Measurements from ENCODE around the gene FOXJ3. TPM values are rescaled to one million over a fixed set of nuclear protein-coding genes. Genes with fewer than 3 reads are reported as not detected.

FOXJ3 gene
- total and polyA plus RNA-seq, 2 donors from 2014 or later = 11.8 to 45.5 TPM

DNA sequence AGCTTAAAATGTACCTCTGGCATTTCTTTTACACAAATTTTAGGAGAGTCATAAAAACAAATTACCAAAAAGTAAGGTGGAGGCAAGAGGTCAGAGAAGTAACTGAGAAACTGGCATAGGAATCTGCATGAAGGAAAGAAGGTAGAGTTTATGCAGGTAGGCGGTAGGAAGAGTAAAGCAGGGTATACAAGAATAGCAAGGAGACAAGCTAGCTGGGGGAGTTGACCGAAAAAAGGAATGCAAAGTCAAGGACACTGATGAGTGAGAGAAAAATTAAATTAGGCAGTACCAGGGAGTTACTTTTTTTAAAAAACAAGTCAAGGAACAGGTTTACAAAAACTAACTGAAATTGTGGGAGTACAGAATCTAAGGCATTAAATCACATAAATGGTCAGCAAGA, 56.0 kb downstream of the FOXJ3 start:
- no peak overlapping the region for H3K9ac ChIP-seq (ENCODE audit: low read length in 3 of 3)
- TF ChIP-seq, protein P1, sequence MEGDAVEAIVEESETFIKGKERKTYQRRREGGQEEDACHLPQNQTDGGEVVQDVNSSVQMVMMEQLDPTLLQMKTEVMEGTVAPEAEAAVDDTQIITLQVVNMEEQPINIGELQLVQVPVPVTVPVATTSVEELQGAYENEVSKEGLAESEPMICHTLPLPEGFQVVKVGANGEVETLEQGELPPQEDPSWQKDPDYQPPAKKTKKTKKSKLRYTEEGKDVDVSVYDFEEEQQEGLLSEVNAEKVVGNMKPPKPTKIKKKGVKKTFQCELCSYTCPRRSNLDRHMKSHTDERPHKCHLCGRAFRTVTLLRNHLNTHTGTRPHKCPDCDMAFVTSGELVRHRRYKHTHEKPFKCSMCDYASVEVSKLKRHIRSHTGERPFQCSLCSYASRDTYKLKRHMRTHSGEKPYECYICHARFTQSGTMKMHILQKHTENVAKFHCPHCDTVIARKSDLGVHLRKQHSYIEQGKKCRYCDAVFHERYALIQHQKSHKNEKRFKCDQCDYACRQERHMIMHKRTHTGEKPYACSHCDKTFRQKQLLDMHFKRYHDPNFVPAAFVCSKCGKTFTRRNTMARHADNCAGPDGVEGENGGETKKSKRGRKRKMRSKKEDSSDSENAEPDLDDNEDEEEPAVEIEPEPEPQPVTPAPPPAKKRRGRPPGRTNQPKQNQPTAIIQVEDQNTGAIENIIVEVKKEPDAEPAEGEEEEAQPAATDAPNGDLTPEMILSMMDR (IDR thresholded peaks at IDR 0.05; ENCODE audit: borderline replicate concordance, extremely low read depth, insufficient read depth) = no peak
- no peaks in the 10 kb centered on the region for H3K27me3 ChIP-seq (ENCODE audit: control insufficient read depth, insufficient read depth, low read length)
- intact Hi-C loops (cut with DNase I) = no loop called here
- H3K27ac ChIP-seq (ENCODE audit: low read depth in 2 of 2, low read length in 2 of 2) = no peak overlapping the region
- no peak overlapping the region for H3K4me3 ChIP-seq (ENCODE audit: low read length in 3 of 3)
- H3K9me3 ChIP-seq (ENCODE audit: control insufficient read depth in 2 of 3, insufficient read depth in 1 of 3, low read length in 3 of 3) = no peaks in the 10 kb centered on the region
- FAIRE-seq = no peak
- peak in 1 of 5 donors; percentile 22 for DNase-seq
- no peaks in the 10 kb centered on the region for H3K36me3 ChIP-seq (ENCODE audit: control insufficient read depth in 2 of 3, insufficient read depth in 3 of 3, low read length in 3 of 3)
- H3K4me1 ChIP-seq (ENCODE audit: control insufficient read depth in 2 of 3, insufficient read depth in 2 of 3, low read depth in 1 of 3, low read length in 3 of 3) = peaks cover 0 to 3% (median 2%) of the 10 kb centered on the region in 3 donors

DNA sequence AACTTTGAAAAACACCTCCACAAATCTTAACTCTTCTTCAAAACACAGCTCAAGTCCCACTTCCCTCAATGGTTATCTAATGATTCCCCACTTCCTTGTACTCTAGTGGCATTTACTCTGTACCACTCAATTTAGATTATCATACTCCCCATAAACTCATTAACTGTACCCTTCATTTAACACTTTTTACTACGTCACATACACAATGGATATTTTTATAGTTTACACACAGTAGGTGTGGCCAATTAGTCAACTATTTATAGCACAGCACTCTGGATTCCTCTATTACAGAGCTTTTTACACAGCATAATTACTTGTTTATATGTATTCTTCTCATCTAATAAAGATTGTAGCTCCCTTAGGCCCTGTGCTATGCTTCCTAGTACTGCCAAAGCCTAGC, 62.1 kb downstream of the FOXJ3 start:
- intact Hi-C loops (cut with DNase I) = no loop called here
- H3K27me3 ChIP-seq (ENCODE audit: control insufficient read depth, insufficient read depth, low read length) = no peaks in the 10 kb centered on the region
- TF ChIP-seq, protein P1 (IDR thresholded peaks at IDR 0.05; ENCODE audit: borderline replicate concordance, extremely low read depth, insufficient read depth) = no peak
- no peak overlapping the region for H3K27ac ChIP-seq (ENCODE audit: low read depth in 2 of 2, low read length in 2 of 2)
- H3K36me3 ChIP-seq (ENCODE audit: control insufficient read depth in 2 of 3, insufficient read depth in 3 of 3, low read length in 3 of 3) = no peaks in the 10 kb centered on the region
- no peak overlapping the region for H3K9ac ChIP-seq (ENCODE audit: low read length in 3 of 3)
- no peaks in the 10 kb centered on the region for H3K9me3 ChIP-seq (ENCODE audit: control insufficient read depth in 2 of 3, insufficient read depth in 1 of 3, low read length in 3 of 3)
- H3K4me1 ChIP-seq (ENCODE audit: control insufficient read depth in 2 of 3, insufficient read depth in 2 of 3, low read depth in 1 of 3, low read length in 3 of 3) = no peaks in the 10 kb centered on the region
- FAIRE-seq (no peak), DNase-seq (no peak)
- H3K4me3 ChIP-seq (ENCODE audit: low read length in 3 of 3) = no peak overlapping the region

- no peak overlapping the region for H3K27ac ChIP-seq (ENCODE audit: low read depth in 2 of 2, low read length in 2 of 2)
- intact Hi-C loops (cut with DNase I) = no loop called here
- H3K4me3 ChIP-seq (ENCODE audit: low read length in 3 of 3) = no peak overlapping the region
- H3K4me1 ChIP-seq (ENCODE audit: control insufficient read depth in 2 of 3, insufficient read depth in 2 of 3, low read depth in 1 of 3, low read length in 3 of 3) = no peaks in the 10 kb centered on the region
- TF ChIP-seq, protein P1 (IDR thresholded peaks at IDR 0.05; ENCODE audit: borderline replicate concordance, extremely low read depth, insufficient read depth) = no peak
- DNase-seq = no peak
- no peaks in the 10 kb centered on the region for H3K27me3 ChIP-seq (ENCODE audit: control insufficient read depth, insufficient read depth, low read length)
- no peaks in the 10 kb centered on the region for H3K9me3 ChIP-seq (ENCODE audit: control insufficient read depth in 2 of 3, insufficient read depth in 1 of 3, low read length in 3 of 3)
- FAIRE-seq = no peak
- peaks cover 0 to 3% (median 0%) of the 10 kb centered on the region in 3 donors for H3K36me3 ChIP-seq (ENCODE audit: control insufficient read depth in 2 of 3, insufficient read depth in 3 of 3, low read length in 3 of 3)
- H3K9ac ChIP-seq (ENCODE audit: low read length in 3 of 3) = no peak overlapping the region
These were observed 67.1 kb downstream of the FOXJ3 start for GRCh38 chr1:42267904-42268303.
